ENCODE measurements around the gene HSPG2.

HSPG2 gene

DNA sequence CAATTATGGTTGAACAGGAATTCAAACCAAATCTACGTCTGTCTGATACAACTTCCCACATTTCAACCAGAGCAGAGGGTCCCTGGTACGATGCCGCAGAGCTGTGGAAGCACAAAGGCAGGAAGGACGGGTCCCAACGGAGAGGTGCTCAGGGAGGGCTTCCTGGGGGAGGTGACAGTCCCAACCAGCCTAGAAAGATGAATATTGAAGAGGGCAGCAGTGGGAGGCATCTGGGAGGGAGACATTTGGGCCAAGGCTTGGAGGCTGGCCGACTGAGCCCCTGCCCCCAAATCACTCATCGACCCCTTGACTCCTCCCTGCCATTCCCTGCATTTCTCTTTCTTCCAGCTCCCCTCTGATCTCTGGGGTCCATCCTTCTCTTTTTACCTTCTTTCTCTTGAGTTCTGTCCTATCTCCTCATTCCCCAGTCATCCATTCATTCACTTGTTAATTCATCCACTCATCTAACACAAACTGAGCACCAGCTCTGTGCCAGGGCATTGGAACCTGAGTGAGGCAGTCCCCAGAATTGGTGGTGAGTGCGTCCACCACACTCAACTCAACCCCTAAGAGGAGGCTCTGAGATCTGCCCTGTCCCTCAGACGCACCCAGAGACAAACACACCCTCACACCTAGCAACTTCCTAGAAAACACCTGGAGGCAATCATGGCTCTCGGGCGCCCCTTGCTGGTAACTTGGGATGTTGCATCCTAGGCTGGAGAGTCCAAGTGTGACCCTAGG is 26.5 kb upstream of the HSPG2 start:
- Histone ChIP-seq H3K79me2 (no peaks in the 10 kb centered on the region), H3K27ac (no peak overlapping the region), H3K4me1 (no peaks in the 10 kb centered on the region), H2AFZ (no peak overlapping the region), H3K9me3 (ENCODE audit: control insufficient read depth, low read length) (no peaks in the 10 kb centered on the region), H3K36me3 (ENCODE audit: control insufficient read depth, insufficient read depth, low read length) (no peaks in the 10 kb centered on the region), H3K27me3 (ENCODE audit: control insufficient read depth, insufficient read depth, low read length) (no peaks in the 10 kb centered on the region), H3K9ac (no peak overlapping the region), H3K4me3 (ENCODE audit: low read depth, low read length) (no peak overlapping the region), H3K4me2 (ENCODE audit: low read length) (no peak overlapping the region)
- TF ChIP-seq, protein P1, sequence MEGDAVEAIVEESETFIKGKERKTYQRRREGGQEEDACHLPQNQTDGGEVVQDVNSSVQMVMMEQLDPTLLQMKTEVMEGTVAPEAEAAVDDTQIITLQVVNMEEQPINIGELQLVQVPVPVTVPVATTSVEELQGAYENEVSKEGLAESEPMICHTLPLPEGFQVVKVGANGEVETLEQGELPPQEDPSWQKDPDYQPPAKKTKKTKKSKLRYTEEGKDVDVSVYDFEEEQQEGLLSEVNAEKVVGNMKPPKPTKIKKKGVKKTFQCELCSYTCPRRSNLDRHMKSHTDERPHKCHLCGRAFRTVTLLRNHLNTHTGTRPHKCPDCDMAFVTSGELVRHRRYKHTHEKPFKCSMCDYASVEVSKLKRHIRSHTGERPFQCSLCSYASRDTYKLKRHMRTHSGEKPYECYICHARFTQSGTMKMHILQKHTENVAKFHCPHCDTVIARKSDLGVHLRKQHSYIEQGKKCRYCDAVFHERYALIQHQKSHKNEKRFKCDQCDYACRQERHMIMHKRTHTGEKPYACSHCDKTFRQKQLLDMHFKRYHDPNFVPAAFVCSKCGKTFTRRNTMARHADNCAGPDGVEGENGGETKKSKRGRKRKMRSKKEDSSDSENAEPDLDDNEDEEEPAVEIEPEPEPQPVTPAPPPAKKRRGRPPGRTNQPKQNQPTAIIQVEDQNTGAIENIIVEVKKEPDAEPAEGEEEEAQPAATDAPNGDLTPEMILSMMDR (IDR thresholded peaks at IDR 0.05) = peak; percentile 77

DNA sequence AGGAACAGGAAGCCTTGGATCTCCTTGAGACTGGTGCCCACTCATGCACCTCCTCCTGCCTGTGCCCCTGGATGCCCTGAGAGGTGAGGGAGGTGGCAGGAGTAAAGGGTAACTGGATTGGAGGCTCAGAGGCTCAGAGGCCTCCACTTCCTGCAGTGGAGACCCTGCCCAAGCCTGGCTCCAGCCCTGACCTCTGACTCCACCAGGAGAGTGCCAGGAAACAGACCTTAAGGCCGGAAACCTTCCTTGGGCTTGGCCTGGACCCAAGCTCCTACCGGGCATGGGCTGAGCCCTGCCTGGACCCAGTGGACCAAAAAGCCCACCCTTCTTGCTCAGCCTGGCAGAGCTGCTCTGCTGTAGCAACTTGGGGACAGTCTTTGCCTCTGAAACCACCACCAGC is 24.7 kb upstream of the HSPG2 start:
- Histone ChIP-seq H3K9ac (no peak overlapping the region), H3K4me1 (peaks cover 4% of the 10 kb centered on the region), H3K4me3 (ENCODE audit: low read depth, low read length) (no peak overlapping the region), H2AFZ (no peak overlapping the region), H3K9me3 (ENCODE audit: control insufficient read depth, low read length) (no peaks in the 10 kb centered on the region), H3K4me2 (ENCODE audit: low read length) (no peak overlapping the region), H3K27ac (no peak overlapping the region), H3K36me3 (ENCODE audit: control insufficient read depth, insufficient read depth, low read length) (no peaks in the 10 kb centered on the region), H3K79me2 (no peaks in the 10 kb centered on the region), H3K27me3 (ENCODE audit: control insufficient read depth, insufficient read depth, low read length) (no peaks in the 10 kb centered on the region)
- TF ChIP-seq, protein P1 (IDR thresholded peaks at IDR 0.05) = no peak

DNA sequence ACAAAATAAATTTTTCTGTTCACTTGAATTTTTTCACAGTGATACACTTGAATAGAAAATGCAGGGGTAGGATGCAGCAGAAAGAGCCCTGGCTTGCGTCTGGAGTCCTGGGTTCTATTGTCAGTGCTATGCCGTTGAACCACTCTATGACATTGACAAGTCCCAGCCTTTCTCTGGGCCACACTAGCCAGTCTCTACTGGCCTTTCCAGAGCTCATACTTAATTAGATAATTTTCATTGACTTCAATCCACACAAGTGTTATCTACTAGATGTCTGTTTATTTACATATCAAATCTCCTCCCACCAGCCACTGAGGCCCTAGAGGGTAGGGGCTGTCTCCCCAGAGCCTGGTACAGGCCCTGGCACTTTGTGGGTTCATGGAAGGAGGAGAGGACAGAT is 24.2 kb upstream of the HSPG2 start:
- TF ChIP-seq, protein P1 (IDR thresholded peaks at IDR 0.05) = no peak
- Histone ChIP-seq H2AFZ (no peak overlapping the region), H3K27me3 (ENCODE audit: control insufficient read depth, insufficient read depth, low read length) (no peaks in the 10 kb centered on the region), H3K36me3 (ENCODE audit: control insufficient read depth, insufficient read depth, low read length) (no peaks in the 10 kb centered on the region), H3K9ac (no peak overlapping the region), H3K9me3 (ENCODE audit: control insufficient read depth, low read length) (no peaks in the 10 kb centered on the region), H3K4me3 (ENCODE audit: low read depth, low read length) (no peak overlapping the region), H3K79me2 (no peaks in the 10 kb centered on the region), H3K4me2 (ENCODE audit: low read length) (no peak overlapping the region), H3K27ac (no peak overlapping the region), H3K4me1 (peaks cover 5% of the 10 kb centered on the region)

DNA sequence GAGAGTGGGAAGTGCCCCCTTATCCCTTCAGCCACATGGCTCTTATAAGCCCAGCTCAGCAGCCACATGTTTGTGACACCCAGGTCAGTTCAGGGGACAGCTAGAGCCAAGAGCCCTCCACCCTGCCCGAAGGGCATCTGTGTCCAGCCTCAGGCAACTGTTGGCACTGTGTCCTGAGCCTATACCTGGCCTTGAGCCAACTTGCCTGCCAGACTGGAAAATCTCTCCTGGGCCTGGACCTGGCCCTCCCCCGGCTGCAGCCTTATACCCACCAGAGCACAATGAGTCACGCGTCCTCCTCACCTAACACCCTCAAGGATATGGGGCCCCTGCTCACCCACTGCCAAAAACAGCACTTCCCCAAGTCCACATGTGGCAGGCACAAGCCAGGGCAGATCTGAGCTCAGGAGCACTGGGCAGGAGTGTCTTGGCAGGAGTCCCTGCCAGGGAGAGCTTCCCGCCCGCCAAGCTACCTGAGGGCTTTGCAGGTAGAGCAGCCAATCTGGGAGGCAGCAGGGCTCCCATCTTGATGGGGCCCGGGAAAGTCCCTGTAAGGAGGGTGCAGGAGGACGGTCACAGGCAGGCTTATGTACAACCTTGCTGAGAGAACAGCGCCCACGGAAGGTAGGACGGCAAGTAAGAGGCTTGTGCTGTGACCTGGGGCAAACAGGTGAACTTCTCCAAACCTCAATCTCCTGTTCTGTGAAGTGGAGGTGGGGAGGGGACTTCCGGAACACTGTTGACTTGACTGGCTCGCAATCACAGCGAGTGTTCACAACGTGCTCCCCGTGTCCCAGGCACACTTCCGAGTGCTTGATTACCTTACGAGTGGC is 19.8 kb upstream of the HSPG2 start:
- H3K9ac ChIP-seq = no peak overlapping the region
- no peaks in the 10 kb centered on the region for H3K36me3 ChIP-seq (ENCODE audit: control insufficient read depth, insufficient read depth, low read length)
- no peaks in the 10 kb centered on the region for H3K79me2 ChIP-seq
- H3K27me3 ChIP-seq (ENCODE audit: control insufficient read depth, insufficient read depth, low read length) = no peaks in the 10 kb centered on the region
- H3K4me2 ChIP-seq (ENCODE audit: low read length) = no peak overlapping the region
- TF ChIP-seq, protein P1 (IDR thresholded peaks at IDR 0.05) = no peak
- H3K4me1 ChIP-seq = peaks cover 5% of the 10 kb centered on the region
- no peaks in the 10 kb centered on the region for H3K9me3 ChIP-seq (ENCODE audit: control insufficient read depth, low read length)
- peak overlapping the region; percentile 9 for H3K27ac ChIP-seq
- H2AFZ ChIP-seq = peak overlapping the region; percentile 57
- H3K4me3 ChIP-seq (ENCODE audit: low read depth, low read length) = no peak overlapping the region
